Activated CD4-positive, CD25-positive, alpha-beta regulatory T cell (primary cell): ENCODE results near the gene AKIRIN2.

Experiments
- DNase-seq, 4 experiments: peaks; one replicate each; lab custom pipeline; 2025; lab: John Stamatoyannopoulos, UW

AKIRIN2 gene

GRCh38 chr6:87701676-87702588 lies at the start of gene AKIRIN2:
Gene AKIRIN2 (minus strand): TSS chr6:87702233. CDS start chr6:87701684, 549 bp downstream.
- DNase-seq: peak; percentile 90 to 93 (median 92)

DNA sequence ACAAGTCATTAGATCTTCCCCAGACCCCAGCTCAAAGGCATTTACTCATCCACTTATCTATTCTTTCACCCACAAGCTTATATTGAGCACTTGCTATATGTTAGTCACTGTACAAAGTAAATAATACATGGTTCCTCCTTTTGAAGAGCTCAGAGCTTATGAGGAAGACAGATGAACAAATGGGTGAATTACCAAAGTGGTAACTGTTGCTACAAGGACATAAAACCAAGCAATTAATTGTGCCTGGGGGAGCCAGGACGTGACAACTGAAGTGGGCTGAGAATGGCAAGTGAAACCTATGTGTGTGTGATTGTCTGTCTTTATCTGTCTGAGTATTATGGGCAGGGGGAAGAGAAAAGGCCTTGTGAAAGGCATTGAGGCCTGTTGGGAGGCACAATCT lies 45.6 kb upstream of the AKIRIN2 start:
- no peak for DNase-seq

DNA sequence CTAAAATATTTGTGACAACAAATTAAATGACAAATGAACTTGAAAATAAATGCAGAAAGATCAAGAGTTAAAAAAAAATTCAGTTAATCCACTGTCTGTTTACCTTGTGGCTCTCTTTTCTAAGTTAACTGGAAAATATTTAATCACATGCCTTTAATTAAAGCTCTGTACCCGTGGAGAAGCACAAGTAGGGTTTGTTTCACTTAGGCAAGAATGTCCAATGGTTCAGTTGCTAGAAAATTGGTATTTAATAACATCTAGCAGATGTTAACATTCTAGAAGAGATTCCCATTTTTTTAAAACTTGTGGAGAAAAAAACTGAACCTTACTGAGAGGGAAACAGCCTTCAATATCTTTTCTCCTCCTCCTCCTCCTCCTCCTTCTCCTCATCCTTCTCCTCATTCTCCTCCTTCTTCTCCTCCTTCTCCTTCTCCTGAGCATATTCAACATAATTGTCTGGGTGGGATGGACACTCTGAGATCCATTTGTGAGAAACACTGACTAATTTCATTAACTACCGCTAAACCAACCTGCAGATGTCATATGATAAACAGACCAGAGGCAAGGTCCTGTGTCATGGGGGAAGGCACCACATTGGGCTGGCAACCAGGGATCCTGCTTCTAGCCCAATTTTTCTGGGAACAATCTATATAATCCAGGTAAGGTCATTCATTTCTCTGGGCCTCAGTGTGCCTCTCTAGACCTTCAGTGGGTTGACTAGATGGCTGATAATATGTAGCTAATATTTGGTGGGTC lies 44.1 kb upstream of the AKIRIN2 start:
- DNase-seq: no peak

- DNase-seq: no peak
These were observed 41.4 kb upstream of the AKIRIN2 start for GRCh38 chr6:87743454-87743853.

DNA sequence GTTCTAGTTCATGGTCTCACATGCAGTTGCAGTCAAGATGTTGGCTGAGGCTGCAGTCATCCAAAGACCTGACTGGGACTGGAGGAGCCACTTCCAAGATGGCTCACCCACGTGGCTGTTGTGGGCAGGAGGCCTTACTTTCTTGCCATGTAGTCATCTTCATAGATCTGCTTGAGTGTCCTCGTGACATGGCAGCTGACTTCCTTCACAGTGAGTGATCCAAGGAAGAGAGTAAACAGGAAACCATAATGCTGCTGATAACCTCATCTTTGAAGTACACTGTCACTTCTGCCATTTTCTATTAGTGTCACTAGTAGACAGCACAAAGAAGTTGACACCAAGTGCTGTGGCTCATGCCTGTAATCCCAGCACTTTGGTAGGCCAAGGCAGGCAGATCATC lies 40.1 kb upstream of the AKIRIN2 start:
- peak in 1 of 4 experiments; percentile 3 for DNase-seq

DNA sequence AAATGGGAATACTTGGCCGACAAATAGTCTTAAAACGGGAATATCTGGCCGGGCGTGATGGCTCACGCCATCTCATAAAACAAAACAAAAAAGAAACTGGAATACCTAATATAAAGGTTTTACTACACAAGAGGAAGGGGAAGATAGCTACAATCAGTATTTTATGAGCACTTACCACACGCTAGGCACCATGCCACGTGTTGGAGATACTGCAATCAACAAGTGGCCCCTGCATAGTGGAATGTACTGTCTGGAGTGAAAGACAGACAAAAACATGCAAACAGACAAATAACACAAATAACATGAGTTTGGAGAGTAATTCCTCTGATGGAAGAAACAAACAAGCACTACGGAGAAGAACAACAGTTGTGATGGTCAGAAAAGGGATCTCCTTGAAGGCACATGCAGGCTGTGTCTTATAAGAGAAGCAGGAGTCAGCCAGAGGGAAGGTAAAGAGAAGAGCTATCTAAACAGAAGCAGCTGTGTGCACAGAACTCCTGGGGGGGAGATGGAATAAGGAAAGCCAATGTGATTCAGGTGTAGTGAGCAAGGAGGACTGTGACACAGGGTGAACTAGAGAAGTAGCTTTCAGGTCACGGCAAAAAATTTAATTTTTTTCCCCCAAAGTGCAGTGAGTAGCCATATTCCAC lies 39.1 kb upstream of the AKIRIN2 start:
- DNase-seq: no peak

GRCh38 chr6:87738744-87739143 lies 36.7 kb upstream of the AKIRIN2 start:
- no peak for DNase-seq

GRCh38 chr6:87738000-87738399 lies 36.0 kb upstream of the AKIRIN2 start:
- DNase-seq: no peak

DNA sequence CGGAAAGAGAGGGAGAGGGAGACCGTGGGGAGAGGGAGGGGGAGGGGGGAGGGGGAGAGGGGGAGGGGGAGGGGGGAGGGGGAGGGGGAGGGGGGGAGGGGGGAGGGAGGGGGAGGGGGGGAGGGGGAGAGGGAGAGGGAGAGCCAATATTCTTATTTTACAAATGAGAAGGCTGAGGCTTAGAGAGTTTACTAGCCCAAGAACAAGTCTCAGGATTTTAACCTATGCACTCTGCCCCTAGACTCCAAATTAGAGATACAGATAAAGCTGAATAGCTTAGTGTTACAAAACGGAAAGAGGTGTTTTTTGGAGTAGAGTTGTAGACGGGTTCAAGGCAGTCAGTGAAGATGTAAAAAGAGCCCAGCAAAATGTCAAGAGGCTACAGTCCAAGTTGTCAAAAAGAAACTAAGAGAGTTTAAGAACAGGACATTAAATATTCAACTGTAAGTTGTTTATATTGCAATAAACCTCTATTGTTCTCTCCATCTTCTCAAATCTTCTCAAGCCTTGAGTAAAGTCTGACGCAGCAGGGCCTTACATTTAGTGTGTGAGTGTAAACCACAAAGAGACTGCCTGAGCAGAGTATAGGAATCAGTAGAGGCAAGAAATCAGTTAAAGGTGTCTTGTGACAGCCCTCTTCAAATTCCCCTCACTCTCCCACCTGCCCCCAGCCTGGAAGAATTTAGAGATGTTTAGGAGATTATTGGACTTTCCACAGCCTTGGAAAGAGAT lies 34.9 kb upstream of the AKIRIN2 start:
- DNase-seq: no peak

- DNase-seq: no peak
These were observed 30.0 kb upstream of the AKIRIN2 start for GRCh38 chr6:87731818-87732661.

DNA sequence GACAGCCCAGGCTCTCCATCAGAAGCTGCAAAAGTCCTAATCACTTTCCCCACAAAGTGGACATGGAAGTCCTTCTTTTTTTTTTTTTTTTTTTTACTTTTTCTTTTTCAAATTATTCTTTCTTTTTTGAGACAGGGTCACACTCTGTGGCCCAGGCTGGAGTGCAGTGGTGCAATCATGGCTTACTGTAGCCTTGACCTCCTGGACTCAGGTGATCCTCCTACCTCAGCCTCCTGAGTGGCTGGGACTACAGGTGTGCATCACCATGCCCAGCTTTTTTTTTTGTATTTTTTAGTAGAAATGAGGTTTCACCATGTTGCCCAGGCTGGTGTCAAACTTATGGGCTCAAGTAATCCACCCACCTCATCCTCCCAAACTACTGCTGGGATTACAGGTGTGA lies 29.0 kb upstream of the AKIRIN2 start:
- no peak for DNase-seq

DNA sequence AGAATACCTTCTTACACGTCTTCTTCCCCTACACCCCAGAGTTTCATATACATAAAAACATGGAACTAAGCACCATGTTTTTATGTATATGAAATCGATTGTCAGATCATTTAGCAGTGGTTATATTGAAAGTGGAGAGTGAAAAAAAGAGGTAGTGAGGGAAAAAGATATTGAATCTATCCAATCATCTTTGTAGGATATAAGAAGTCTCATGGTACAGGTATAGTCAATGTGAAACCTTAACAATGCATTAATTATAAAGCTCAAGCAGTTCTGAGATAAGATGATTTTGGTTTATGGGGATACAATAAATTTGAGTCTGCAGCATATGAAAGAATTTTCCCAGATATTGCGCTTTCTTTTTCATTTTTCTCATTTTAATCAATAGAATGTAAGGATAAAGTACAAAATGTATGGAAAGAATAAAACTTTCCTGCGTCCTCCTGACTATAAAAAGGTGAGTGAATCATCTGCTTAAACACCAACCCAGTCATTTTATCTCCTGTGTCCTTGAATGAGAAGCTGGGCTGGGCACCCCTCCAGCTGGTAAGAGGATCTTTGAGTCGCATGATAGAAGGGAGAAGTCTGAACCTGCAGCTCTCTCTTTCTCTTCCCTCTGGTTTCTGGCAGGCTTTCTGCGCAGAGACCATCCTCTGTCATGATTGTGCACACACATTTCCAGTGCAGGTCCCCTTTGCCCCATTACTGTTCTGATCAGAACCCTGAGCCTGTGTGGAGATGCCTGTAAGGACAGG lies 28.1 kb upstream of the AKIRIN2 start:
- no peak for DNase-seq

GRCh38 chr6:87728706-87729105 lies 26.7 kb upstream of the AKIRIN2 start:
- no peak for DNase-seq

DNA sequence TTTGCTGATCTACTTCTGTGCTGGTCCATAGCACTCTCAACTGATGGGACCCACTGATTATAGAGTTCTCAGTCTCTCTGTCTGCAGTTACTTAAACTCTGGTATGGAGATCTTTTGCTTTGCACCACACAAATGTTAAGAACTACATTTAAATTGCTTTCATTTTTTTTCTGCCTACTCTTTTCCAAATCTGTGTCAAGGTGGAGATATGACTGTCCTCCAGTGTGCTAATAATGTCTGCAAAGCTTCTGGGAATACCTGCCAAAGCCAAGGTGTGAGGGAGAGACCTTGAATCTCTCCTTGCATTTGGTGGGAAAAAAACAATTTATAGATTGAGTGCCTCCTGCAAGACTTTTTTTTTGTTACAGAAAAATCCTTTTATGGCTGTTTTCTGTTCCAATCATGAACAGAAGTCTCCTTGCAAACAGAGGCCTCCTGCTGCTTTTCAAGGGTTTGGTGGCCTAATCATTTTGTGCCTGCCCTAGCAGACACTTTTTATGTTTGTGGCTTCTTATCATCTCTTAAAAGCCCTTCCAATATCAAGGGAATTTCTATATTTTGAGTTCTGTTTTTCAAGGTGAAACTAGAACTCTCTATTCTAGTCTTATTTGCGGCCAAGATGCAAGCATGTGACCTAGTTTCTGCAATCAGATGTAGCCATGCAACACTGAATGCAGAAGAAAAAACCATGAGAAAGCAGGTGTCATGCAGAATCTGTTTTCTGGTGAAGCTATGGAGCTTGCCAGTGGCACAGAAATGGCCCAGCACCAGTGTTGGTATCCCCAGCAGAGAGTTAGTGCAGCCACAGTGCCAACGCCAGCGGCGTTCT lies 23.2 kb upstream of the AKIRIN2 start:
- DNase-seq: no peak

- DNase-seq: no peak
These were observed 21.4 kb upstream of the AKIRIN2 start for GRCh38 chr6:87723170-87724078.

GRCh38 chr6:87722540-87723169 lies 20.6 kb upstream of the AKIRIN2 start:
- no peak for DNase-seq

DNA sequence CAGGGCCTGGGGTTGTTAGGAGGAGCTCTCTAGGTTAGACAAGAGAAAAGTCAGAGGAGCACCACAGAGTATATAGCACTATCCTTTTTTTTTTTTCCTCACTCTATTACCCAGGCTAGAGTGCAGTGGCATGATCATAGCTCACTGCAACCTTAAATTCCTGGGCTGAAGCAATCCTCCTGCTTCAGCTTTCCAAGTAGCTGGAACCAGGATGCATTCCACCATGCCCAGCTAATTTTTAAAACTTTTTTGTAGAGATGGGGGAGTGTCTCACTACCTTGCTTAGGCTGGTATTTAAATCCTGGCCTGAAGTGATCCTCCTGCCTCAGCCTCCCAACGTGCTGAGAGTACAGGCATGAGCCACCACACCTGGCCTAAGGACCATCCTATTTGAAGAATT lies 19.3 kb upstream of the AKIRIN2 start:
- no peak for DNase-seq
